Measurements from ENCODE around the gene PPM1F. TPM values are rescaled to one million over a fixed set of nuclear protein-coding genes. Genes with fewer than 3 reads are reported as not detected.
A peak's percentile ranks its signal among the peaks of the same experiment; 100 is the strongest.

PPM1F gene
- total and polyA plus RNA-seq, 10 of the 15 experiments (the other 5 are each of a cell fraction or from before 2014, with no cell fraction given): 0.55 to 26.3 (median 9.7) TPM

DNA sequence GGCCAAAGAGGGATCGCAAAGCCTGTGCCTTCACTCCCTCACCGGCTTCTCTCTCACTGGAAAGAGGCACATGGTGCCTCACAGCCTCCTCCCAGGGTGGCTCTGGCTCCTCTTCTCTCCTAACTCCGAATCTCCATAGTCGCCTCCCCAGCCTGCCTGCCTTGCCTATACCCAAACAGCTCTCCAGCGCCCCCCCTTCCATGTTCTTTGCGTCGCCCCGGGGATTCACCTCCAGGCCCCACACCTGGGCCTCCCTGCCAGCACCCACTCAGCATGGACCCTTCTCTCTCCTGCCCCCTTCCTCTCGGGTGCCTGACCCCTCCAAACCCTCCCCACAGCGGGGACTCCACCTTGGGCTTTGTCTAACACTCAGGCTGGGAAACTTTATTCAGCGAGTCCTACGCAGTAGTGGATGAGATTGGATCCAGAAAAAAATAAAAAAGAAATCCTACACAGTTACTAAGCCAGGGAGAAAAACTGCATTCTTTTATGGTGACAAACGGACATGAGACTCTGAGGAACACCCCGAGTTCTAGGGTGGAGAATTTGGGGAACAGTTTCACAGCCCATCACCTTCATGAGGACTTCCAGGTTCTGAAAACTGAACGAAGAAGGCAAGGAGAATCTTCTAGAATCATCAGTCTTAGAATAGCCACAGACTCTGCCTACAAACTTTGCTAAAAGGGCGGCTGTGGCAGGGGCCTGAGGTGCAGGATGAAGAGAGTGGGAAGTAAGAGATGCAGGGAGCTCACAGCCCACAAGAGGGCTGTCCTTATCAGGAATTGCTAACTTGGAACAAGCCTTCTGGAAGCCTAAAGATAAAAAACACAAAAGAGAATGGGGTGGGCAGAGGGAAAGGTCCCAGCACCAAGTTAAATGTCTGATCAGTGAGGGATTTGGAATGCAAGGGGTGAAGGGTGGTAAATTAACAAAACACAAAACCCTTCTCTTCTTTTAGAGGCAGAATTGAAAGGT, 5.3 kb downstream of the PPM1F start:
- Histone ChIP-seq H3K27ac (ENCODE audit: control insufficient read depth, insufficient read depth) (no peak overlapping the region), H3K79me2 (ENCODE audit: control insufficient read depth, insufficient read depth, low read length) (no peaks in the 10 kb centered on the region), H3K4me3 (no peak overlapping the region), H3K36me3 (ENCODE audit: control insufficient read depth in 2 of 2, insufficient read depth in 2 of 2, low read length in 1 of 2) (no peaks in the 10 kb centered on the region), H4K20me1 (ENCODE audit: control insufficient read depth, insufficient read depth) (no peaks in the 10 kb centered on the region), H3K27me3 (replicated peaks in 1 of 2; ENCODE audit: control insufficient read depth in 2 of 2, insufficient read depth in 2 of 2, low read length in 1 of 2) (no peaks in the 10 kb centered on the region), H3K4me1 (ENCODE audit: control insufficient read depth, insufficient read depth, low read length) (peaks cover 3% of the 10 kb centered on the region; the same call in 1 of the 2 replicates), H3K9ac (ENCODE audit: control insufficient read depth, insufficient read depth, low read length) (no peak overlapping the region), H3K9me3 (replicated peaks; ENCODE audit: control insufficient read depth, insufficient read depth, low read length) (no peaks in the 10 kb centered on the region), H2AFZ (ENCODE audit: control insufficient read depth, low read depth, low read length) (no peak overlapping the region), H3K4me2 (ENCODE audit: control insufficient read depth, insufficient read depth) (no peak overlapping the region)
- CTCF ChIA-PET: interaction anchor here (7.2 kb wide), 1 partner anchor 8 kb away, joined by 82 read pairs; no protein-coding TSS in a partner anchor
- no peak for TF ChIP-seq BCL11A (IDR thresholded peaks at IDR 0.05; ENCODE audit: low read depth, low read length)
- TF ChIP-seq, protein P1, sequence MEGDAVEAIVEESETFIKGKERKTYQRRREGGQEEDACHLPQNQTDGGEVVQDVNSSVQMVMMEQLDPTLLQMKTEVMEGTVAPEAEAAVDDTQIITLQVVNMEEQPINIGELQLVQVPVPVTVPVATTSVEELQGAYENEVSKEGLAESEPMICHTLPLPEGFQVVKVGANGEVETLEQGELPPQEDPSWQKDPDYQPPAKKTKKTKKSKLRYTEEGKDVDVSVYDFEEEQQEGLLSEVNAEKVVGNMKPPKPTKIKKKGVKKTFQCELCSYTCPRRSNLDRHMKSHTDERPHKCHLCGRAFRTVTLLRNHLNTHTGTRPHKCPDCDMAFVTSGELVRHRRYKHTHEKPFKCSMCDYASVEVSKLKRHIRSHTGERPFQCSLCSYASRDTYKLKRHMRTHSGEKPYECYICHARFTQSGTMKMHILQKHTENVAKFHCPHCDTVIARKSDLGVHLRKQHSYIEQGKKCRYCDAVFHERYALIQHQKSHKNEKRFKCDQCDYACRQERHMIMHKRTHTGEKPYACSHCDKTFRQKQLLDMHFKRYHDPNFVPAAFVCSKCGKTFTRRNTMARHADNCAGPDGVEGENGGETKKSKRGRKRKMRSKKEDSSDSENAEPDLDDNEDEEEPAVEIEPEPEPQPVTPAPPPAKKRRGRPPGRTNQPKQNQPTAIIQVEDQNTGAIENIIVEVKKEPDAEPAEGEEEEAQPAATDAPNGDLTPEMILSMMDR (IDR thresholded peaks at IDR 0.05 in 2 of 3, conservative IDR thresholded peaks at IDR 0.05 in 1 of 3; ENCODE audit: control insufficient read depth in 2 of 3, extremely low read depth in 1 of 3, insufficient read depth in 1 of 3, low read depth in 3 of 3, low read length in 3 of 3): peak in 2 of 3 experiments; percentile 3 to 13; a peak in 2 of 6 replicates
- no peak for TF ChIP-seq BHLHE40 (IDR thresholded peaks at IDR 0.05; ENCODE audit: borderline replicate concordance in 1 of 2, low read depth in 2 of 2, low read length in 1 of 2)
- TF ChIP-seq RAD21 (IDR thresholded peaks at IDR 0.05; ENCODE audit: insufficient read depth, low read depth, low read length): peak; percentile 18; the same call in 1 of the 2 replicates
- no peak for TF ChIP-seq KDM1A (IDR thresholded peaks at IDR 0.05; ENCODE audit: borderline replicate concordance)
- TF ChIP-seq, protein P2, sequence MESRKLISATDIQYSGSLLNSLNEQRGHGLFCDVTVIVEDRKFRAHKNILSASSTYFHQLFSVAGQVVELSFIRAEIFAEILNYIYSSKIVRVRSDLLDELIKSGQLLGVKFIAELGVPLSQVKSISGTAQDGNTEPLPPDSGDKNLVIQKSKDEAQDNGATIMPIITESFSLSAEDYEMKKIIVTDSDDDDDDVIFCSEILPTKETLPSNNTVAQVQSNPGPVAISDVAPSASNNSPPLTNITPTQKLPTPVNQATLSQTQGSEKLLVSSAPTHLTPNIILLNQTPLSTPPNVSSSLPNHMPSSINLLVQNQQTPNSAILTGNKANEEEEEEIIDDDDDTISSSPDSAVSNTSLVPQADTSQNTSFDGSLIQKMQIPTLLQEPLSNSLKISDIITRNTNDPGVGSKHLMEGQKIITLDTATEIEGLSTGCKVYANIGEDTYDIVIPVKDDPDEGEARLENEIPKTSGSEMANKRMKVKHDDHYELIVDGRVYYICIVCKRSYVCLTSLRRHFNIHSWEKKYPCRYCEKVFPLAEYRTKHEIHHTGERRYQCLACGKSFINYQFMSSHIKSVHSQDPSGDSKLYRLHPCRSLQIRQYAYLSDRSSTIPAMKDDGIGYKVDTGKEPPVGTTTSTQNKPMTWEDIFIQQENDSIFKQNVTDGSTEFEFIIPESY (IDR thresholded peaks at IDR 0.05): no peak
- TF ChIP-seq POLR2AphosphoS2 (IDR thresholded peaks at IDR 0.05; ENCODE audit: low read depth, low read length): no peak
- TF ChIP-seq EED (IDR thresholded peaks at IDR 0.05; ENCODE audit: low read depth): no peak
- no peak for TF ChIP-seq TARDBP (IDR thresholded peaks at IDR 0.05; ENCODE audit: borderline replicate concordance)
- 57% methylated on average over 16 of the region's 16 CpGs for WGBS (ENCODE audit: insufficient coverage, insufficient replicate concordance, low lambda C conversion rate, missing lambda C conversion rate)
- POLR2A ChIA-PET: no interaction called here
- no TSS peak for BruUV-seq (replicated peaks)
- ATAC-seq (no peak), FAIRE-seq (no peak), DNase-seq (ENCODE audit: low read depth, low spot score) (no peak)
- RAD21 ChIA-PET (ENCODE audit: unreplicated experiment): no interaction called here
- SMC1A ChIA-PET (ENCODE audit: uncharacterized antibody, unreplicated experiment): no interaction called here
- in situ Hi-C loops (cut with MboI): loop anchor here (5.0 kb wide), 1 partner anchor 235 kb away; no protein-coding TSS in a partner anchor
- intact Hi-C loops (cut with micrococcal nuclease; ENCODE audit: unreplicated experiment): no loop called here

Data from GM12878 (cell line).